Prostate gland (tissue), 2 donors: Measurements from ENCODE around the gene ADK. TPM values are rescaled to one million over a fixed set of nuclear protein-coding genes. Genes with fewer than 3 reads are reported as not detected.

Experiments used
- DNase-seq: peaks from one replicate; pipeline ENCODE4 v3.0.0-alpha.2; 2019; ENCODE audit warnings: low spot score
- H3K27ac ChIP-seq, 2 donors: fragments of 200-600 bp; sonication (generic); 2 replicates each; pipeline ENCODE4 v1.5.1; 2017 to 2019
- H3K27me3 ChIP-seq: fragments of 200-600 bp; sonication (generic); replicated peaks from 2 replicates; pipeline ENCODE4 v1.5.1; 2019; ENCODE audit not compliant: insufficient read depth
- H3K36me3 ChIP-seq, 2 donors: fragments of 200-600 bp; sonication (generic); 1 replicate in 1 of 2; 2 replicates in 1 of 2; pipeline versions ENCODE4 v1.5.1 to v1.8.1; 2017 to 2019
- H3K4me1 ChIP-seq: fragments of 200-600 bp; sonication (generic); replicated peaks from 2 replicates; pipeline ENCODE4 v1.5.1; 2019
- H3K4me3 ChIP-seq, 2 donors: fragments of 200-600 bp; sonication (generic); 2 replicates each; pipeline ENCODE4 v1.5.1; 2017 to 2019
- H3K9me3 ChIP-seq: fragments of 200-600 bp; sonication (generic); 2 replicates; pipeline ENCODE4 v1.5.1; 2017
- POLR2A ChIP-seq: fragments of 450-650 bp; IDR thresholded peaks from one replicate; pipeline ENCODE4 v1.6.1; 2016; ENCODE audit warnings: antibody characterized with exemption, mild to moderate bottlenecking
- POLR2AphosphoS5 ChIP-seq: sonication (generic); formaldehyde crosslinking; IDR thresholded peaks from one replicate; pipeline ENCODE4 v1.6.1; 2017; ENCODE audit warnings: antibody characterized with exemption
- WGBS: methylation state at CpG from one replicate; pipeline ENCODE4 v1.1.5; 2018; 5-methylcytosine and 5-hydroxymethylcytosine counted together
- intact Hi-C: fragments of 100-400 bp; cut with DNase I; formaldehyde crosslinking; loops from one replicate; pipeline ENCODE4 v1.14.2; 2022
- total RNA-seq, 2 donors: library from RNA; depleted of rRNA; stranded (reverse); fragments of >200 nt; gene quantifications; one replicate each; pipeline ENCODE4 v1.1.0, GENCODE V29; 2016
- TF ChIP-seq, protein P1 (sequence below), 4 experiments: fragments of 200-600 bp in 2 of 4; fragments of 450-650 bp in 2 of 4; sonication (generic) in 2 of 4; IDR thresholded peaks; 1 replicate in 3 of 4; 2 replicates in 1 of 4; pipeline ENCODE4 v1.5.1; 2016 to 2019; ENCODE audit warnings: antibody characterized with exemption in 4 of 4, mild to moderate bottlenecking in 2 of 4, moderate library complexity in 2 of 4

ADK gene
- total RNA-seq, 2 donors from 2014 or later, result 34.1 to 42.5 TPM

GRCh38 chr10:74334221-74334620 lies 183.2 kb downstream of the ADK start:
- Histone ChIP-seq H3K4me1 (no peaks in the 10 kb centered on the region), H3K27me3 (no peaks in the 10 kb centered on the region), H3K36me3 (no peaks in the 10 kb centered on the region), H3K27ac (no peak overlapping the region), H3K4me3 (no peak overlapping the region), H3K9me3 (no peaks in the 10 kb centered on the region)
- no peak for DNase-seq
- TF ChIP-seq, protein P1, sequence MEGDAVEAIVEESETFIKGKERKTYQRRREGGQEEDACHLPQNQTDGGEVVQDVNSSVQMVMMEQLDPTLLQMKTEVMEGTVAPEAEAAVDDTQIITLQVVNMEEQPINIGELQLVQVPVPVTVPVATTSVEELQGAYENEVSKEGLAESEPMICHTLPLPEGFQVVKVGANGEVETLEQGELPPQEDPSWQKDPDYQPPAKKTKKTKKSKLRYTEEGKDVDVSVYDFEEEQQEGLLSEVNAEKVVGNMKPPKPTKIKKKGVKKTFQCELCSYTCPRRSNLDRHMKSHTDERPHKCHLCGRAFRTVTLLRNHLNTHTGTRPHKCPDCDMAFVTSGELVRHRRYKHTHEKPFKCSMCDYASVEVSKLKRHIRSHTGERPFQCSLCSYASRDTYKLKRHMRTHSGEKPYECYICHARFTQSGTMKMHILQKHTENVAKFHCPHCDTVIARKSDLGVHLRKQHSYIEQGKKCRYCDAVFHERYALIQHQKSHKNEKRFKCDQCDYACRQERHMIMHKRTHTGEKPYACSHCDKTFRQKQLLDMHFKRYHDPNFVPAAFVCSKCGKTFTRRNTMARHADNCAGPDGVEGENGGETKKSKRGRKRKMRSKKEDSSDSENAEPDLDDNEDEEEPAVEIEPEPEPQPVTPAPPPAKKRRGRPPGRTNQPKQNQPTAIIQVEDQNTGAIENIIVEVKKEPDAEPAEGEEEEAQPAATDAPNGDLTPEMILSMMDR (IDR thresholded peaks at IDR 0.05), result no peak
- no peak for TF ChIP-seq POLR2A
- TF ChIP-seq POLR2AphosphoS5, result no peak
- intact Hi-C loops, result no loop called here

- H3K27me3 ChIP-seq, result no peaks in the 10 kb centered on the region
- TF ChIP-seq POLR2A (no peak), POLR2AphosphoS5 (no peak)
- TF ChIP-seq, protein P1 (IDR thresholded peaks at IDR 0.05), result no peak
- no peak for DNase-seq
- H3K4me3 ChIP-seq, result no peak overlapping the region
- intact Hi-C loops, result no loop called here
- H3K9me3 ChIP-seq, result no peaks in the 10 kb centered on the region
- no peak overlapping the region for H3K27ac ChIP-seq
- H3K36me3 ChIP-seq, result no peaks in the 10 kb centered on the region
- 73% methylated on average over 1 of the region's 1 CpG for WGBS
- no peaks in the 10 kb centered on the region for H3K4me1 ChIP-seq
These were observed 184.5 kb downstream of the ADK start for GRCh38 chr10:74335501-74335900.

GRCh38 chr10:74337330-74338016 lies 186.5 kb downstream of the ADK start:
- Histone ChIP-seq H3K27ac (no peak overlapping the region), H3K36me3 (no peaks in the 10 kb centered on the region), H3K4me3 (no peak overlapping the region), H3K4me1 (no peaks in the 10 kb centered on the region), H3K9me3 (no peaks in the 10 kb centered on the region), H3K27me3 (no peaks in the 10 kb centered on the region)
- WGBS, result 96% methylated on average over 8 of the region's 8 CpGs
- DNase-seq, result no peak
- TF ChIP-seq POLR2AphosphoS5 (no peak), POLR2A (no peak)
- TF ChIP-seq, protein P1 (IDR thresholded peaks at IDR 0.05), result no peak
- intact Hi-C loops, result no loop called here

- Histone ChIP-seq H3K36me3 (no peaks in the 10 kb centered on the region), H3K27ac (no peak overlapping the region), H3K4me1 (no peaks in the 10 kb centered on the region), H3K9me3 (no peaks in the 10 kb centered on the region), H3K4me3 (no peak overlapping the region), H3K27me3 (no peaks in the 10 kb centered on the region)
- intact Hi-C loops, result no loop called here
- TF ChIP-seq POLR2AphosphoS5, result no peak
- TF ChIP-seq, protein P1 (IDR thresholded peaks at IDR 0.05), result no peak
- no peak for TF ChIP-seq POLR2A
- WGBS, result 86% methylated on average over 2 of the region's 2 CpGs
- no peak for DNase-seq
These were observed 192.0 kb downstream of the ADK start for GRCh38 chr10:74342991-74343390.

DNA sequence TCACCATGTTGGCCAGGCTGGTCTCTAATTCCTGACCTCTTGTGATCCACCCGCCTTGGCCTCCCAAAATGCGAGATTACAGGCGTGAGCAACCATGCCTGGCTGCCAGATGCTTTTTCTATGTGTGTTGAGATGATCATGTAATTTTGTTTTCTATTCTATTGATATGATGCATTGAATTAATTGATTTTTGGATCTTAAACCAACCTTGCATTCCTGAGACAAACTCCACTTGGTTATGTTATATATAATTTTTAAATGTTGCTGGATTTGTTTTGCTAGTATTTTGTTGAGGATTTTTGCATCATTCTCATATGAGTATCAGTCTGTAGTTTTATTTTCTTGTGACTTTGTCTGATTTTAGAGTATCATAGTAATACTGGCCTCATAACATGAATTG lies 192.8 kb downstream of the ADK start:
- intact Hi-C loops, result no loop called here
- no peak for TF ChIP-seq POLR2AphosphoS5
- TF ChIP-seq, protein P1 (IDR thresholded peaks at IDR 0.05), result no peak
- TF ChIP-seq POLR2A, result no peak
- Histone ChIP-seq H3K9me3 (no peaks in the 10 kb centered on the region), H3K4me3 (no peak overlapping the region), H3K4me1 (no peaks in the 10 kb centered on the region), H3K36me3 (no peaks in the 10 kb centered on the region), H3K27me3 (no peaks in the 10 kb centered on the region), H3K27ac (no peak overlapping the region)
- 98% methylated on average over 3 of the region's 3 CpGs for WGBS
- no peak for DNase-seq
